HepG2 (cell line): ENCODE data around the gene AMZ2. TPM values are rescaled to one million over a fixed set of nuclear protein-coding genes. Genes with fewer than 3 reads are reported as not detected.

ENCODE experiments used
- ATRX ChIP-seq: sonication (generic); formaldehyde crosslinking; IDR thresholded peaks from 2 replicates; pipeline ENCODE4 v1.4.0; 2020; ENCODE audit warnings: missing genetic modification reagents, borderline replicate concordance
- CSRNP1 ChIP-seq: sonication (generic); formaldehyde crosslinking; IDR thresholded peaks from 2 replicates; pipeline ENCODE4 v1.8.1; 2023; ENCODE audit warnings: mild to moderate bottlenecking, missing genetic modification reagents
- ERF ChIP-seq: IDR thresholded peaks from 2 replicates; pipeline ENCODE4 v1.6.1; 2018; ENCODE audit warnings: missing biosample characterization, missing genetic modification reagents
- FOXP4 ChIP-seq: sonication (generic); formaldehyde crosslinking; IDR thresholded peaks from 2 replicates; pipeline ENCODE4 v1.4.0; 2020; ENCODE audit warnings: missing genetic modification reagents
- GLI4 ChIP-seq: sonication (generic); formaldehyde crosslinking; IDR thresholded peaks from 2 replicates; pipeline ENCODE4 v1.5.1; 2020; ENCODE audit warnings: missing genetic modification reagents, mild to moderate bottlenecking, moderate library complexity, borderline replicate concordance
- HHEX ChIP-seq: IDR thresholded peaks from 2 replicates; pipeline ENCODE4 v1.6.1; 2016; ENCODE audit warnings: control low read depth
- MED13 ChIP-seq: sonication (generic); formaldehyde crosslinking; IDR thresholded peaks from 2 replicates; pipeline ENCODE4 v1.5.0; 2020; ENCODE audit warnings: missing genetic modification reagents
- NR0B2 ChIP-seq: sonication (generic); formaldehyde crosslinking; IDR thresholded peaks from 2 replicates; pipeline ENCODE4 v1.4.0; 2020; ENCODE audit warnings: mild to moderate bottlenecking, missing genetic modification reagents
- SMAD1 ChIP-seq: sonication (generic); formaldehyde crosslinking; IDR thresholded peaks from 2 replicates; pipeline ENCODE4 v1.4.0; 2020; ENCODE audit warnings: missing genetic modification reagents, low read depth, mild to moderate bottlenecking, borderline replicate concordance
- SOX13 ChIP-seq, 3 experiments: fragments of 450-650 bp in 1 of 3; sonication (generic) in 1 of 3; formaldehyde crosslinking in 1 of 3; IDR thresholded peaks in 2 of 3; conservative IDR thresholded peaks in 1 of 3; 2 replicates each; pipeline versions ENCODE4 v1.5.0 to v1.6.1; 2016 to 2020; ENCODE audit warnings: antibody characterized with exemption in 1 of 3, mild to moderate bottlenecking in 1 of 3, missing compliant biosample characterization in 1 of 3, missing genetic modification reagents in 1 of 3, moderate library complexity in 1 of 3
- TRIM22 ChIP-seq: fragments of 450-650 bp; IDR thresholded peaks from 2 replicates; pipeline ENCODE4 v1.6.1; 2017
- TRIM24 ChIP-seq: sonication (generic); formaldehyde crosslinking; IDR thresholded peaks from 2 replicates; pipeline ENCODE4 v1.8.0; 2022; ENCODE audit warnings: mild to moderate bottlenecking, missing genetic modification reagents
- ZBTB2 ChIP-seq: sonication (generic); formaldehyde crosslinking; IDR thresholded peaks from 2 replicates; pipeline ENCODE4 v1.8.0; 2022; ENCODE audit warnings: low read depth, missing genetic modification reagents
- ZBTB25 ChIP-seq: IDR thresholded peaks from 2 replicates; pipeline ENCODE4 v1.6.1; 2018; ENCODE audit warnings: missing genetic modification reagents
- ZBTB38 ChIP-seq: sonication (generic); formaldehyde crosslinking; IDR thresholded peaks from 2 replicates; pipeline ENCODE4 v1.5.1; 2020; ENCODE audit warnings: mild to moderate bottlenecking, missing genetic modification reagents
- ZNF326 ChIP-seq: sonication (generic); formaldehyde crosslinking; IDR thresholded peaks from 2 replicates; pipeline ENCODE4 v1.4.0; 2020; ENCODE audit warnings: missing genetic modification reagents, borderline replicate concordance
- ZNF749 ChIP-seq: sonication (generic); formaldehyde crosslinking; IDR thresholded peaks from 2 replicates; pipeline ENCODE4 v1.8.0; 2022; ENCODE audit warnings: mild to moderate bottlenecking, missing genetic modification reagents, moderate library complexity, borderline replicate concordance
- ZNF761 ChIP-seq: sonication (generic); formaldehyde crosslinking; conservative IDR thresholded peaks from 2 replicates; pipeline ENCODE4 v1.4.0; 2020; ENCODE audit warnings: mild to moderate bottlenecking, missing genetic modification reagents
- ZNF773 ChIP-seq: sonication (generic); formaldehyde crosslinking; IDR thresholded peaks from 2 replicates; pipeline ENCODE4 v1.4.0; 2020; ENCODE audit warnings: missing genetic modification reagents, borderline replicate concordance
- polyA plus RNA-seq, 8 experiments: library from polyadenylated mRNA; depleted of rRNA in 3 of 8; stranded (reverse) in 7 of 8; unstranded in 1 of 8; fragments of >200 nt; fragmentation: Illumina TruSeq in 4 of 8; extraction: Trizol in 4 of 8; gene quantifications; 2 replicates each; pipeline versions ENCODE4 v1.2.1 to v1.2.3, GENCODE V29; 2011 to 2016; ENCODE audit warnings: low read depth in 4 of 8, missing spikeins in 1 of 8, mixed read lengths in 1 of 8; ENCODE audit not compliant: insufficient read depth in 1 of 8
- total RNA-seq, 5 experiments: library from RNA; depleted of rRNA; stranded (reverse); fragments of >200 nt; fragmentation: Illumina TruSeq; extraction: Trizol; gene quantifications; 2 replicates each; pipeline ENCODE4 v1.2.3, GENCODE V29; 2016; ENCODE audit warnings: low read depth in 1 of 5

Gene AMZ2
- total and polyA plus RNA-seq, 2 of the 13 experiments (the other 11 are each of a cell fraction or from before 2014, with no cell fraction given): 86.9 to 90.2 TPM

- TF ChIP-seq ZBTB2 (CRISPR knock-in tag) (no peak), TRIM24 (CRISPR knock-in tag) (no peak), ZNF761 (CRISPR knock-in tag) (no peak), ZNF749 (CRISPR knock-in tag) (0 out of 2 replicates have a peak, but pooled peaks have one; percentile 33), MED13 (CRISPR knock-in tag) (0 out of 2 replicates have a peak, but pooled peaks have one; percentile 40), ZNF773 (CRISPR knock-in tag) (peak; percentile 89), TRIM22 (no peak), GLI4 (no peak), SMAD1 (CRISPR knock-in tag) (no peak), NR0B2 (CRISPR knock-in tag) (peak; percentile 85; the same call in 1 of the 2 replicates), ZBTB38 (CRISPR knock-in tag) (0 out of 2 replicates have a peak, but pooled peaks have one; percentile 4), ATRX (no peak), ZBTB25 (CRISPR knock-in tag) (no peak), HHEX (no peak), CSRNP1 (CRISPR knock-in tag) (no peak), FOXP4 (CRISPR knock-in tag) (no peak), ZNF326 (CRISPR knock-in tag) (no peak), SOX13 (IDR thresholded peaks at IDR 0.05) (no peak), SOX13 (CRISPR knock-in tag; conservative IDR thresholded peaks at IDR 0.05 in 1 of 2, IDR thresholded peaks at IDR 0.05 in 1 of 2) (no peak), ERF (CRISPR knock-in tag) (no peak)
Observed at GRCh38 chr17:68290955-68291835, 43.4 kb downstream of the AMZ2 start, which contains the start of the genes ARSG and SLC16A6 (continued).
